GM12878 (cell line): ENCODE measurements around the gene SRSF5. TPM values are rescaled to one million over a fixed set of nuclear protein-coding genes. Genes with fewer than 3 reads are reported as not detected.

ENCODE experiments used
- ATAC-seq: fragments of 200-7000 bp; cut with Tn5 transposase; 3 replicates; pipeline ENCODE4 v1.9.1; 2020; ENCODE audit warnings: mild to moderate bottlenecking, moderate library complexity
- BruUV-seq: library from RNA; stranded (reverse); fragments of 400-500 nt; replicated peaks from 2 replicates; lab custom pipeline; 2021; lab: Mats Ljungman, UMichigan
- CTCF ChIA-PET: fragments of 300-600 bp; sonication (Branson Sonifier 250); formaldehyde crosslinking; extraction: SDS; loops from one replicate; lab custom pipeline; 2021; ENCODE audit warnings: inconsistent platforms; lab: Yijun Ruan, JAX
- POLR2A ChIA-PET: fragments of 350-600 bp; formaldehyde crosslinking; extraction: SDS; loops from one replicate; lab custom pipeline; 2021; ENCODE audit warnings: inconsistent platforms; lab: Charles Lee
- RAD21 ChIA-PET: fragments of 300-600 bp; sonication (Branson Sonifier 250); formaldehyde crosslinking; loops from one replicate; lab custom pipeline; 2023; ENCODE audit warnings: antibody characterized with exemption; ENCODE audit not compliant: unreplicated experiment; lab: Charles Lee
- SMC1A ChIA-PET: fragments of 300-600 bp; sonication (Branson Sonifier 250); formaldehyde crosslinking; loops from one replicate; lab custom pipeline; 2023; ENCODE audit not compliant: unreplicated experiment, uncharacterized antibody; lab: Charles Lee
- DNase-seq: peaks from one replicate; pipeline ENCODE4 v3.0.0-alpha.2; 2011; ENCODE audit warnings: low read depth, low spot score
- FAIRE-seq: peaks from 3 replicates; lab custom pipeline; 2011; peaks lifted over from hg19 to GRCh38; lab: Jason Lieb, UNC
- H2AFZ ChIP-seq: 2 replicates; pipeline ENCODE4 v1.6.0; 2011; ENCODE audit warnings: low read depth, low read length, control low read depth; ENCODE audit not compliant: control insufficient read depth
- H3K27ac ChIP-seq: 2 replicates; pipeline ENCODE4 v1.5.1; 2011; ENCODE audit warnings: control low read depth; ENCODE audit not compliant: control insufficient read depth, insufficient read depth
- H3K27me3 ChIP-seq, 2 experiments: replicated peaks in 1 of 2; 2 replicates each; pipeline versions ENCODE4 v1.6.0 to v1.6.1; 2011; ENCODE audit warnings: low read length in 1 of 2; ENCODE audit not compliant: control insufficient read depth in 2 of 2, insufficient read depth in 2 of 2
- H3K36me3 ChIP-seq, 2 experiments: 2 replicates each; pipeline ENCODE4 v1.5.1; 2011; ENCODE audit warnings: low read length in 1 of 2; ENCODE audit not compliant: control insufficient read depth in 2 of 2, insufficient read depth in 2 of 2
- H3K4me1 ChIP-seq: 2 replicates; pipeline ENCODE4 v1.6.1; 2011; ENCODE audit warnings: mild to moderate bottlenecking, low read length, moderate library complexity, mixed read lengths; ENCODE audit not compliant: control insufficient read depth, insufficient read depth
- H3K4me2 ChIP-seq: 2 replicates; pipeline ENCODE4 v1.6.0; 2011; ENCODE audit warnings: control low read depth; ENCODE audit not compliant: control insufficient read depth, insufficient read depth
- H3K4me3 ChIP-seq: fragments of 200-600 bp; sonication (generic); 2 replicates; pipeline ENCODE4 v1.5.1; 2016
- H3K79me2 ChIP-seq: 2 replicates; pipeline ENCODE4 v1.6.0; 2011; ENCODE audit warnings: low read length; ENCODE audit not compliant: control insufficient read depth, insufficient read depth
- H3K9ac ChIP-seq: 2 replicates; pipeline ENCODE4 v1.8.0; 2011; ENCODE audit warnings: low read length, control low read depth, mixed read lengths; ENCODE audit not compliant: control insufficient read depth, insufficient read depth
- H3K9me3 ChIP-seq: replicated peaks from 3 replicates; pipeline ENCODE4 v1.5.1; 2011; ENCODE audit warnings: mild to moderate bottlenecking, low read length; ENCODE audit not compliant: control insufficient read depth, insufficient read depth
- H4K20me1 ChIP-seq: 2 replicates; pipeline ENCODE4 v1.6.0; 2011; ENCODE audit not compliant: control insufficient read depth, insufficient read depth
- EGR1 ChIP-seq, 2 experiments: IDR thresholded peaks; 1 replicate in 1 of 2; 2 replicates in 1 of 2; pipeline ENCODE4 v1.6.1; 2011 to 2012; ENCODE audit warnings: low read depth in 2 of 2, low read length in 2 of 2, borderline replicate concordance in 1 of 2, mild to moderate bottlenecking in 1 of 2, moderate library complexity in 1 of 2
- EZH2 ChIP-seq: IDR thresholded peaks from 2 replicates; pipeline ENCODE4 v1.6.1; 2012; ENCODE audit warnings: low read depth, mild to moderate bottlenecking, control low read depth, inconsistent platforms, low read length, borderline replicate concordance; ENCODE audit not compliant: control insufficient read depth
- HCFC1 ChIP-seq: fragments of 150-350 bp; IDR thresholded peaks from 2 replicates; pipeline ENCODE4 v1.6.1; 2014; ENCODE audit warnings: low read length
- IRF3 ChIP-seq: fragments of 450-650 bp; IDR thresholded peaks from 2 replicates; pipeline ENCODE4 v1.6.1; 2014; ENCODE audit warnings: mild to moderate bottlenecking
- KLF5 ChIP-seq: fragments of 450-650 bp; IDR thresholded peaks from 2 replicates; pipeline ENCODE4 v1.6.1; 2014; ENCODE audit warnings: mild to moderate bottlenecking; ENCODE audit not compliant: partially characterized antibody
- MTA3 ChIP-seq: IDR thresholded peaks from 2 replicates; pipeline ENCODE4 v1.6.1; 2012; ENCODE audit warnings: low read length, inconsistent platforms, borderline replicate concordance
- POLR2A ChIP-seq: IDR thresholded peaks from 2 replicates; pipeline ENCODE4 v1.6.1; 2011; ENCODE audit warnings: low read depth, mild to moderate bottlenecking, low read length
- POU2F2 ChIP-seq: IDR thresholded peaks from 3 replicates; pipeline ENCODE4 v1.6.1; 2011; ENCODE audit warnings: low read depth, mild to moderate bottlenecking, low read length, borderline replicate concordance
- RELA ChIP-seq: fragments of 450-650 bp; IDR thresholded peaks from 2 replicates; pipeline ENCODE4 v1.8.0; 2014; ENCODE audit warnings: borderline replicate concordance; ENCODE audit not compliant: partially characterized antibody
- SMARCA5 ChIP-seq: fragments of 450-650 bp; IDR thresholded peaks from 2 replicates; pipeline ENCODE4 v1.6.1; 2017; ENCODE audit warnings: mild to moderate bottlenecking
- TBL1XR1 ChIP-seq: IDR thresholded peaks from 2 replicates; pipeline ENCODE4 v1.6.1; 2012; ENCODE audit warnings: low read depth, low read length, improper control_type of control experiment
- YBX1 ChIP-seq: fragments of 450-650 bp; IDR thresholded peaks from 2 replicates; pipeline ENCODE4 v1.6.1; 2016; ENCODE audit warnings: antibody characterized with exemption
- ZNF384 ChIP-seq: IDR thresholded peaks from 2 replicates; pipeline ENCODE4 v1.6.1; 2012; ENCODE audit warnings: low read depth, mild to moderate bottlenecking, low read length, improper control_type of control experiment, borderline replicate concordance
- WGBS: methylation state at CpG from one replicate; pipeline ENCODE4 v1.1.6; 2016; ENCODE audit warnings: low lambda C conversion rate; ENCODE audit not compliant: insufficient replicate concordance, insufficient coverage; ENCODE audit errors: missing lambda C conversion rate; 5-methylcytosine and 5-hydroxymethylcytosine counted together
- in situ Hi-C: fragments of 300-500 bp; cut with MboI; formaldehyde crosslinking; loops from 9 replicates; pipeline ENCODE4 v1.14.3; 2018; ENCODE audit warnings: mixed read lengths
- intact Hi-C: fragments of 100-400 bp; cut with micrococcal nuclease; formaldehyde crosslinking; loops from one replicate; pipeline ENCODE4 v1.14.2; 2022; ENCODE audit not compliant: unreplicated experiment
- polyA plus RNA-seq, 11 experiments: library from polyadenylated mRNA; depleted of rRNA in 4 of 11; unstranded in 6 of 11; stranded (reverse) in 5 of 11; fragments of >200 nt; fragmentation: Nextera tagmentation in 4 of 11; fragmentation: Illumina TruSeq in 1 of 11; extraction: Ambion mirVana in 4 of 11; extraction: Trizol in 1 of 11; gene quantifications; 1 replicate in 1 of 11; 2 replicates in 10 of 11; pipeline versions ENCODE4 v1.2.1 to v1.2.3, GENCODE V29; 2011 to 2016; ENCODE audit warnings: inconsistent platforms in 2 of 11, missing spikeins in 2 of 11, low read depth in 1 of 11
- total RNA-seq, 4 experiments: library from RNA; depleted of rRNA in 3 of 4; stranded (reverse); fragments of >200 nt in 3 of 4; fragmentation: Illumina TruSeq in 1 of 4; extraction: Trizol in 1 of 4; gene quantifications; 2 replicates each; pipeline versions ENCODE4 v1.2.1 to v1.2.3, GENCODE V29; 2013 to 2021
- TF ChIP-seq, protein P1 (sequence below): fragments of 450-650 bp; IDR thresholded peaks from 2 replicates; pipeline ENCODE4 v1.6.1; 2017; ENCODE audit warnings: mild to moderate bottlenecking, moderate library complexity
- TF ChIP-seq, protein P2 (sequence below): fragments of 150-350 bp; IDR thresholded peaks from 2 replicates; pipeline ENCODE4 v1.6.1; 2016; ENCODE audit warnings: low read depth, low read length

SRSF5 gene
- total and polyA plus RNA-seq, 10 of the 15 experiments (the other 5 are each of a cell fraction or from before 2014, with no cell fraction given), result 136 to 453 (median 275) TPM

- in situ Hi-C loops, result no loop called here
- no TSS peak for BruUV-seq
- TF ChIP-seq POU2F2, result no peak
- TF ChIP-seq ZNF384, result no peak
- TF ChIP-seq EZH2, result no peak
- TF ChIP-seq RELA, result no peak
- 0 out of 2 replicates have a peak, but pooled peaks have one; percentile 22 for TF ChIP-seq HCFC1
- TF ChIP-seq KLF5, result no peak
- TF ChIP-seq, protein P1, sequence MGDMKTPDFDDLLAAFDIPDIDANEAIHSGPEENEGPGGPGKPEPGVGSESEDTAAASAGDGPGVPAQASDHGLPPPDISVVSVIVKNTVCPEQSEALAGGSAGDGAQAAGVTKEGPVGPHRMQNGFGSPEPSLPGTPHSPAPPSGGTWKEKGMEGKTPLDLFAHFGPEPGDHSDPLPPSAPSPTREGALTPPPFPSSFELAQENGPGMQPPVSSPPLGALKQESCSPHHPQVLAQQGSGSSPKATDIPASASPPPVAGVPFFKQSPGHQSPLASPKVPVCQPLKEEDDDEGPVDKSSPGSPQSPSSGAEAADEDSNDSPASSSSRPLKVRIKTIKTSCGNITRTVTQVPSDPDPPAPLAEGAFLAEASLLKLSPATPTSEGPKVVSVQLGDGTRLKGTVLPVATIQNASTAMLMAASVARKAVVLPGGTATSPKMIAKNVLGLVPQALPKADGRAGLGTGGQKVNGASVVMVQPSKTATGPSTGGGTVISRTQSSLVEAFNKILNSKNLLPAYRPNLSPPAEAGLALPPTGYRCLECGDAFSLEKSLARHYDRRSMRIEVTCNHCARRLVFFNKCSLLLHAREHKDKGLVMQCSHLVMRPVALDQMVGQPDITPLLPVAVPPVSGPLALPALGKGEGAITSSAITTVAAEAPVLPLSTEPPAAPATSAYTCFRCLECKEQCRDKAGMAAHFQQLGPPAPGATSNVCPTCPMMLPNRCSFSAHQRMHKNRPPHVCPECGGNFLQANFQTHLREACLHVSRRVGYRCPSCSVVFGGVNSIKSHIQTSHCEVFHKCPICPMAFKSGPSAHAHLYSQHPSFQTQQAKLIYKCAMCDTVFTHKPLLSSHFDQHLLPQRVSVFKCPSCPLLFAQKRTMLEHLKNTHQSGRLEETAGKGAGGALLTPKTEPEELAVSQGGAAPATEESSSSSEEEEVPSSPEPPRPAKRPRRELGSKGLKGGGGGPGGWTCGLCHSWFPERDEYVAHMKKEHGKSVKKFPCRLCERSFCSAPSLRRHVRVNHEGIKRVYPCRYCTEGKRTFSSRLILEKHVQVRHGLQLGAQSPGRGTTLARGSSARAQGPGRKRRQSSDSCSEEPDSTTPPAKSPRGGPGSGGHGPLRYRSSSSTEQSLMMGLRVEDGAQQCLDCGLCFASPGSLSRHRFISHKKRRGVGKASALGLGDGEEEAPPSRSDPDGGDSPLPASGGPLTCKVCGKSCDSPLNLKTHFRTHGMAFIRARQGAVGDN, result no peak
- TF ChIP-seq, protein P2, sequence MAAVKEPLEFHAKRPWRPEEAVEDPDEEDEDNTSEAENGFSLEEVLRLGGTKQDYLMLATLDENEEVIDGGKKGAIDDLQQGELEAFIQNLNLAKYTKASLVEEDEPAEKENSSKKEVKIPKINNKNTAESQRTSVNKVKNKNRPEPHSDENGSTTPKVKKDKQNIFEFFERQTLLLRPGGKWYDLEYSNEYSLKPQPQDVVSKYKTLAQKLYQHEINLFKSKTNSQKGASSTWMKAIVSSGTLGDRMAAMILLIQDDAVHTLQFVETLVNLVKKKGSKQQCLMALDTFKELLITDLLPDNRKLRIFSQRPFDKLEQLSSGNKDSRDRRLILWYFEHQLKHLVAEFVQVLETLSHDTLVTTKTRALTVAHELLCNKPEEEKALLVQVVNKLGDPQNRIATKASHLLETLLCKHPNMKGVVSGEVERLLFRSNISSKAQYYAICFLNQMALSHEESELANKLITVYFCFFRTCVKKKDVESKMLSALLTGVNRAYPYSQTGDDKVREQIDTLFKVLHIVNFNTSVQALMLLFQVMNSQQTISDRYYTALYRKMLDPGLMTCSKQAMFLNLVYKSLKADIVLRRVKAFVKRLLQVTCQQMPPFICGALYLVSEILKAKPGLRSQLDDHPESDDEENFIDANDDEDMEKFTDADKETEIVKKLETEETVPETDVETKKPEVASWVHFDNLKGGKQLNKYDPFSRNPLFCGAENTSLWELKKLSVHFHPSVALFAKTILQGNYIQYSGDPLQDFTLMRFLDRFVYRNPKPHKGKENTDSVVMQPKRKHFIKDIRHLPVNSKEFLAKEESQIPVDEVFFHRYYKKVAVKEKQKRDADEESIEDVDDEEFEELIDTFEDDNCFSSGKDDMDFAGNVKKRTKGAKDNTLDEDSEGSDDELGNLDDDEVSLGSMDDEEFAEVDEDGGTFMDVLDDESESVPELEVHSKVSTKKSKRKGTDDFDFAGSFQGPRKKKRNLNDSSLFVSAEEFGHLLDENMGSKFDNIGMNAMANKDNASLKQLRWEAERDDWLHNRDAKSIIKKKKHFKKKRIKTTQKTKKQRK, result no peak
- no peak for TF ChIP-seq IRF3
- TF ChIP-seq TBL1XR1, result no peak
- no peak for TF ChIP-seq YBX1
- no peak for TF ChIP-seq SMARCA5
- peak; percentile 43; the same call in 1 of the 2 replicates for TF ChIP-seq POLR2A
- no peak for TF ChIP-seq EGR1 (IDR thresholded peaks at IDR 0.05; ENCODE audit: borderline replicate concordance in 1 of 2, low read depth in 2 of 2, low read length in 2 of 2)
- TF ChIP-seq MTA3, result no peak
Measured at GRCh38 chr14:69769623-69770022, 2.7 kb downstream of the SRSF5 start.

More at GRCh38 chr14:69769623-69770022, 2.7 kb downstream of the SRSF5 start:
- Histone ChIP-seq H3K4me2 (no peak overlapping the region; the same call in 1 of the 2 replicates), H3K4me3 (peak overlapping the region; percentile 25; the same call in 1 of the 2 replicates), H3K9me3 (no peaks in the 10 kb centered on the region; the same call in 1 of the 3 replicates), H4K20me1 (no peaks in the 10 kb centered on the region; the same call in 1 of the 2 replicates), H3K79me2 (peaks cover 38% of the 10 kb centered on the region), H3K27me3 (no peaks in the 10 kb centered on the region), H2AFZ (no peak overlapping the region), H3K36me3 (peaks cover 27 to 28% of the 10 kb centered on the region in 2 experiments), H3K27ac (no peak overlapping the region), H3K4me1 (peaks cover 5% of the 10 kb centered on the region; the same call in 1 of the 2 replicates), H3K9ac (no peak overlapping the region)
- 98% methylated on average over 22 of the region's 22 CpGs for WGBS
- ATAC-seq, result no peak
- CTCF ChIA-PET, result no interaction called here
- RAD21 ChIA-PET, result no interaction called here
- intact Hi-C loops, result no loop called here
- DNase-seq, result no peak
- no peak for FAIRE-seq
- POLR2A ChIA-PET, result no interaction called here
- SMC1A ChIA-PET, result interaction anchor here (1.1 to 1.7 kb wide), 2 partner anchors 33 to 176 kb away, joined by 3 read pairs; no protein-coding TSS in a partner anchor
